NK-92 (cell line): ENCODE measurements around the gene MRI1.
"Not testable (repeated sequence)": the region's sequence is repeated elsewhere in the genome, so short reads cannot be mapped to it uniquely, and the experiment has no call there.

Source experiments
- DNase-seq: peaks from one replicate; lab custom pipeline; 2025; ENCODE audit not compliant: unreplicated experiment; lab: John Stamatoyannopoulos, UW

The MRI1 gene

DNA sequence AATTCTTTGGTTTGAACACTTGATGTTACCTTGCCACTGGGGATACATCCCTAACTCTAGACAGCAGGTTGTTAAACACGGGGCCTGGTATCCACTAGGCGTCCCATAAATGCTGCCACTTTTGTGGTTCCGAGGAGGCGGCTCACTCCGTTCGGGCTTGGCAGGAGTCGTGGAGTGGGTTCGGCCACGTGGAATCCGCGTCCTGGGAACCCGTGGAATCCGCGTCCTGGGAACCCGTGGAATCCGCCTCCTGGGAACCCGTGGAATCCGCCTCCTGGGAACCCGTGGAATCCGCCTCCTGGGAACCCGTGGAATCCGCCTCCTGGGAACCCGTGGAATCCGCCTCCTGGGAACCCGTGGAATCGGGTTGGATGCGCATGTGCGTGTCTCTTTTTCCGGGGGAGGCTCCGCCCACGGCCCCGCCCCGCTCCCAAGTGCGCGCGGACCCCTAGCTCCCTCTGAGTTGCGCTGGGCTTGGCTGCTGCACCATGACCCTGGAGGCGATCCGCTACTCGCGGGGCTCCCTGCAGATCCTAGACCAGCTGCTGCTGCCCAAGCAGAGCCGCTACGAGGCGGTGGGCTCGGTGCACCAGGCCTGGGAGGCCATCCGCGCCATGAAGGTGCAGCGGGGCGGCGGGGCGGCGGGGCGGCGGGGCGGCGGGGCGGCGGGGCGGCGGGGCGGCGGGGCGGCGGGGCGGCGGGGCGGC lies at the start of gene MRI1:
TSS of gene MRI1 (plus strand) at position 422 of the 707 bp plus-strand sequence. CDS start at position 489, 67 bp downstream.
- DNase-seq: no peak

GRCh38 chr19:13717194-13717643 lies 47.1 kb upstream of the MRI1 start:
- no peak for DNase-seq

- no peak for DNase-seq
Measured at GRCh38 chr19:13718733-13719132, 45.6 kb upstream of the MRI1 start.

DNA sequence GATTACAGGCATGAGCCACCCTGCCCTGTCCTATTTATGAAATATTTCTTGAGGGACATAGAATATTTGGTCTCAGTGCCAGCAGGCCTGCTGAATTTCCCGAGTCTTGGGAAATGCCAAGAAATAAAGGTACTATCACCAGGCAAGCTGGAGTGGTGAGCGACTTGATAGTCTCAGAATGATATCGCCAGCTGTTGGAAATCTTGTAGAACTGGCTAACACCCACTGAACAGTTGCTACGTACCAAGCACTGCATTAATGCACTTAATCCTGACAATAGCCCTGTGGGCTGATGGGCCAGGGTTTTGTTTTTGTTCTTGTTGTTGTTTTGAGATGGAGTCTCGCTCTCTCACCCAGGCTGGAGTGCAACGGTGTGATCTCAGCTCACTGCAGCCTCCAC lies 42.2 kb upstream of the MRI1 start:
- DNase-seq: no peak

- DNase-seq: no peak
Measured at GRCh38 chr19:13723206-13723605, 41.1 kb upstream of the MRI1 start.

DNA sequence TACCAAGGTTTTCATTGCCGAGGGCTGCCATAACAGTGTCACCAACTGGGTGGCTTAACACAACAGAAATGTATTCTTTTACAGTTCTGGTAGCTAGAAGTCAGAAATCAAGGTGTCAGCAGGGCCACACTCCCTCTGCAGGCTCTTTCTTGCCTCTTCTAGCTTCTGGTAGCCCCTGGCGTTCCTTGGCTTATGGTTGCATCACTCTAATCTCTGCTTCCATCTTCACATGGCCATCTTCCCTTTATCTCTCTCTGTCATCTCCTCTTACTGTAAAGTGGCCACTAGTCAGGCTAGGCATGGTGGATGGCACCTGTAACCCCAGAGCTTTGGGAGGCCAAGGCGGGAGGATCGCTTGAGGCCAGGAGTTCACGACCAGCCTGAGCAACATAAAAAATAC lies 38.0 kb upstream of the MRI1 start:
- DNase-seq: no peak

DNA sequence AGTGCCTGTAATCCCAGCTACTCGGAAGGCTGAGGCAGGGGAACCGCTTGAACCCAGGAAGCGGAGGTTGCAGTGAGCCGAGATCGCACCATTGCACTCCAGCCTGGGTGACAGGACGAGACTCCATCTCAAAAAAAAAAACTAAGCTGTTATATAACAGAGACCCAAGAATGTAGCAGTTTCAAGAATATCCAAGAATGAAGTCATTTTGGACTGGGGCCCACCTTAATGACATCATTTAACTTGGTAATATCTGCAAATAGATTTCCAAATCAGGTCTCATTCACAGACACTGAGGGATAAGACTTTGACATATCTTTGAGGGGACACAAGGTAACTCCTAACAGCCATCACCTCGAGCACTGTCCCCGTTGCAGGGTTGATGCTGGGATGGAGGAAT lies 36.5 kb upstream of the MRI1 start:
- no peak for DNase-seq

DNA sequence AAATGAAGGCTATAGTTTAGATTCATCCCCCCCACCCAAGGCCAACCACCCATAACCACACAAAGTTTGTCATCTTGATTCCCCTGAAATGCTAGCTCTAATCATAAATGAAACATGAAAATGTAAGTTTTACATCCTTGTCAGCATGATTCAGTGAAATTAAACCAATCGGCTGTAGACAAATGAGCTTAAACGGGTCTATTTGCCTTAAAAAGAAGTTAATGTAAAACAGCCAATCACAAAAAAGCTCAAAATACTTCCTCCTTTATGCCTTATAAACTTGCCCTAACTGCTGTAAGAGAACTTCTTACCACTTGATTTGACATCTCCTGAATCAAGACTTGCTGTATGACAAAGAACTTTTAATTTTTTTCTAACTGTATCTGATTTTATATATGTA lies 34.5 kb upstream of the MRI1 start:
- no peak for DNase-seq

DNA sequence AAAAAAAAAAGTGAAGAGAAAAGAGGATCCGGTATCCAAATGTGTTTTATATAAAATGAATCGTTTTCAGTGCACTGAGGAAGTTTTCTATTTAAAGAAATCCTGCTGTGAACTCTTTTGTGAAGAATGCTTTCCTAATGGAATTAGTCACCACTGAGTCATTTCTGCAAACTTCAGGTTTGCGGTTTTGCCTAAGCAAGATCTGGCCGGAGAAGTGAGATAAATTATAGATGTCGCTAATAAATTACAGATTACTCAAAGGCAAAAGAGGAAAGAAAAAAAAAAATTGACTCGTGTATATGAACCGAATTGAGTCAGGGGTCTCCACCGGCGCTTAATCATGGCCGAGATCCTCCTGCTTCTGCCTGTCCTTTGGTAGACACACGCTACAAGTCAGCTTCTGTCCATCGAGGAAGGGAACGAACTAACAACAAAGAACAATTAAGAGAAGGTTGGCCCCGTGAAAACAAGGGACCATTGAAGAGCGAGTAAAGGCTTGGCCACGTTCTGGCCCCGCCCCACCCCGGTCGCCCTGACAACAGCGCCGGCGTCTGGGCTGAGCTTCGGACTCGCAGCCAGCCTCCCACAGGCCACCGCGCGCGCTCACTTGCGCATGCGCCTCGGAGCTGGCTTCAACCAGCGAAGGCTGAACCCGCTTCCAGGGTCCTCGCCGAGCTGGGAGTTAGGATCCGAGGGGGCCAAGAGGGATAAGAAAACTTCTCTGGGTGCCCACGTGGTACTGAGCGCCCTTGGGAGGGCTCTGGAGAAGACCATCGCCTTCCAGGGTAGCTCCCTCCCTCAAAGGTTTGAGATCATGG lies 33.0 kb upstream of the MRI1 start:
- peak; percentile 62 for DNase-seq

- no peak for DNase-seq
Measured at GRCh38 chr19:13732337-13732736, 32.0 kb upstream of the MRI1 start.

DNA sequence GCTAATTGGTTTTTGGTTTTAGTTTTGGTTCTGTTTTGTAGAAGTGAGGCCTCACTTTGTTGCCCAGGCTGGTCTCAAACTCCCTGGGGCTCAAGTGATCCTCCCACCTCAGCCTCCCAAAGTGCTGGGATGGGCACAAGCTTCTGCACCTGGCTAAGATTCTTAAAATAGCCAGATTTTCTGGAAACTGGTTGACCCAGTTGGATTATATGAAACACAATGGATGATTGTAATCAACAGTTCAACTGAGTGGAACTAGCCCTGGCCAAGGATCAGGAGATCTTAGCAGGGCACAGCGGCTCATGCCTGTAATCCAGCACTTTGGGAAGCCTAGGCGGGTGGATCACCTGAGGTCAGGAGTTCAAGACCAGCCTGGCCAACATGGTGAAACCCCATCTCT lies 29.6 kb upstream of the MRI1 start:
- DNase-seq: no peak

DNA sequence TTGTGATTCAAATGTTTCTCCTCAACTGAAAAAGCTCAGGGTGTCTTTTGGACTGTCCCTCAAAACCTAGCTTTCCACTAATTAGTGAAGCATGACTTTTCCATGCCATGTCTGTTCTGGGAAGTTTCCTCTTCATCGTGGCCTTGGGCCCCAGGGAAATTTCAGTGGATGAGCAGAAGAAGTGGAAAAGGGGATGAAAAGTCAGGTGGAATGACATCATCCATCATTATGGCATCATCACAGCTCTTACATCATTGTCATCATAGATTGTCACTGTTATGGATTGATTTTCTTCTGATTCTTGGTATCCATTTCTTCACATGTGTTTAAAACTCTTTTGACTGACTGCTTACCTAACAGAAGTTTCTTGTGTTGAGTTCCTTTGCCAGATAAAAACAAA lies 26.2 kb upstream of the MRI1 start:
- DNase-seq: no peak

DNA sequence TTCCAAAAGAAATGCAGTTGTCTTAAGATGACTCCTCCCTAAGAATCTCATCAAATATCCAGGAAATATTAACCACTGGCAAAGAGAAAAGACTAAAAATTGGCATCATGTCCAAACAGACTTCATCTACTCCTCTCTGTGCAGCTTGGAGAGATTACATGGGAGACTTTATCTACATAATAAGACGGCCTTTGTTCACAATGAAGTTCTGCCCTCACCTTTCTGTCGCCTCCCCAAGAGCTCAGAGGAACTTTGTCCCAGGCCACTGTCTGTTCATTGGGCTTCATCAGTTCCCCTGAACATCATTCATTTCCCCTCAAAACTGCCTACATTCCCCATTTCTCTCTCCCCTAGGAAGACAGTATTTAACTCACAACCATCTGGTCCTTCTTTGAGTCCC lies 22.4 kb upstream of the MRI1 start:
- DNase-seq: no peak

DNA sequence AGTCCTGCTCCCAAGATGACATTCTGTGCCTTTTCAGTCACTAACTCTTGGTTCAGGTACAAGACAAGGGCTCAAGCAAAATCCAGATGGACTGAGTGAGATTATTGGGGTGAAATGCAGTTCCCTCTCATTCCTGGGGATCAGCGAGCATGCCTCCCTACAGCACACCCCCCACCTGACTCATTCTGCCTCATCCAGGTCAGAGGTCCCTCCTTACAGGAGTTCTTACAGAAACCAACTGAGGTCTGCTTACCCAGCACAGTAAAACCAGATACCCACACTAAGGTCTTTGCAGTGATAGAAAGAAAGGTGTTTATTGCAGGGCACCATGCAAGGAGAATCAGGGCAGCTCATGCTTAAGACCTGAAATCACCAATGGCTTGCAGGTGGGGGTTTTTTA lies 21.6 kb upstream of the MRI1 start:
- DNase-seq: no peak

DNA sequence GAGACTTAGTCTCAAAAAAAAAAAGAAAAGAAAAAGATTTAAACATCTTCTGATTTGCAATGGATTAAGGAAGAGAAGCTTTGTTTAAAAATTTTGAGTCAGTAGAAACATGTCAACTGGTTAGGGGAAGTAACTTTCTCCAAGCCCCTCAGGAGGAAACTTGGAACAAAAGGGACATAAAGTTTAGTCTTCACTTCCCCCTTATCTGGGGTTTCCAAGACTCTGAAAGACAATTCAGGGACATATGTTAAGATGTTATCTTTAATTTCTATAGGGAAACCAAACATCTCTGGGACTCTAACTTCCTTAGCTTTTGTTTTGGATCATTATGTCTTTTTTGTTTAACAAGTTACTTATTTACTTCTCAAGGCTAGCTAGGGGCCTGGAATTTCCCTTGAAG lies 20.1 kb upstream of the MRI1 start:
- DNase-seq: no peak

GRCh38 chr19:13747098-13747453 lies 17.2 kb upstream of the MRI1 start:
- DNase-seq: no peak

DNA sequence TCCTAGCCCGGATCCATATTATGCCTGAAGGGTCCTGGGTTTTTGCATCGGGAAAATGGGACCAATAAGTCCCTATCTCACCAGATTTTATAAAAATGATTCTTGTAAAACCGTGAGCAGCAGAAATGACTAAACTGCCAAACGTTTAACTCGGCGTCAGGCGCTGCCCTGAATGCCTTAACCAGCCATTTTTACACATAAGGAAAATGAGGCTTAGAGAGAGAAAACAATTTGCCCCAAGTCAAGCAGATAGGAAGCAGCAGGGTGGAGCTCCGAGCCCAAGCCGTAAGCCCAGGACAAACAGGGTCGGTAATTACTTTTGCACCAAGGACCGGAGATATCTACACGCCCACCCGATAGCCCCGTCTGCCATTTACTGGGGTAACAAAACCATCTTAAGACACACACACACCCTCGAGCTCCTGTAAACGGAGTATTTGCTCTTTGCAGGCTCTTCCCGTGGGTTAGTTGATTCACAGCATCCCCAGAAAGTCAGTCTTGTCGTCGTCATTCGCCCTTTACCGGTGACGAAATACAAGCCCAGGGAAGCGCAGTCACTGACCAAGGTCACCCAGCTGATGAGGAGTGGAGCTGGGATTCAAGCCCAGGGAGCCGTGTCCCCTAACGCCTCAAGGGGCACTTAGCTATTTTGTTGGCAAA lies 16.0 kb upstream of the MRI1 start:
- DNase-seq: no peak

DNA sequence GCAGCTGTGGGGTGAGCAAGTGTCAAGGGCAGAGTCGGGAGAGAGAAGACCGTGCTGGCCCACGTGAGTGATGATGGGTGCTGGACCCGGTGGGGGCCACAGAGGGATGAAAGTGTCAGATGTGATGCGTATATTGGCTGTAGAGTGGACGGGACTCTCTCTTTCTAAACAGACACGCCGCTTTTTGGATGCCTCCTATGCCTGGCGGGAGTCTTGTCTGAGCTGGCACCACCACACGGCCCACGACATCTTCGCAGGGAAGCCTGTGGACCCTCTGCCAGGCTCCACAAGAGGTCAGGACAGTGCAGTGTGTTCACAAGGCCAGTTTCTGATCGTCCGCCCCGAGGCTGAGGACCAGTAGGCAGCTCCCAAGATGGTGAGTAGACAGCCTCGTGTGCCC lies 12.9 kb upstream of the MRI1 start:
- no peak for DNase-seq

DNA sequence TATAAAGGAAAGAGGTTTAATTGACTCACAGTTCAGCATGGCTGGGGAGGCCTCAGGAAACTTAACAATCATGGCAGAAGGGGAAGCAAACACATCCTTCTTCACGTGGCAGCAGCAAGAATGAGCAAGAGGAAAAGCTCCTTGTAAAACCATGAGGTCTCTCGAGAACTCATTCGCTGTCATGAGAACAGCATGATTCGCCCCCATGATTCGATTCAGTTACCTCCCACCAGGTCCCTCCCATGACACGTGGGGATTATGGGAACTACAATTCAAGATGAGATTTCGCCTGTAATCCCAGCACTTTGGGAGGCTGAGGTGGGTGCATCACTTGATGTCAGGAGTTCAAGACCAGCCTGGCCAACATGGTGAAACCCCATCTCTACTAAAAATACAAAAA lies 10.7 kb upstream of the MRI1 start:
- DNase-seq: not testable (repeated sequence)

DNA sequence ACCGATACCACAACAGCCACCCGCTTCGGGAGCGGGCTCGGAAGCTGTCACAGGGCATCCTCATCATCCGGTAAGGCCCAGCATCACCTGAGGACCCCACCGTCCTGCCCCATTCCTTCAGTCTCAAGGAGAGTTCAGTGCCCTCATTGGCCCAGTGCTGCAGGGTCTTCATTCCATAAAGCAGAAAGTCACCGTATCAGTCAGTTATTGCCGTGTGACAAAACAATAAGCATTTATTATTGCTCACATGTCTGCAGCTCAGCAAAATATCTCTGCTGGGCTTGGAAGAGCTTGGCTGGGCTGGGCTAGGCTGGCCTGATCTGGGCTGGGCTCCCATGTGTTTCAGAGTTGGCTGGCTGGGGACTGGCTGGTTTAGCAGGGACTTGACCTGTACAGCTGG lies 8.1 kb upstream of the MRI1 start:
- no peak for DNase-seq

DNA sequence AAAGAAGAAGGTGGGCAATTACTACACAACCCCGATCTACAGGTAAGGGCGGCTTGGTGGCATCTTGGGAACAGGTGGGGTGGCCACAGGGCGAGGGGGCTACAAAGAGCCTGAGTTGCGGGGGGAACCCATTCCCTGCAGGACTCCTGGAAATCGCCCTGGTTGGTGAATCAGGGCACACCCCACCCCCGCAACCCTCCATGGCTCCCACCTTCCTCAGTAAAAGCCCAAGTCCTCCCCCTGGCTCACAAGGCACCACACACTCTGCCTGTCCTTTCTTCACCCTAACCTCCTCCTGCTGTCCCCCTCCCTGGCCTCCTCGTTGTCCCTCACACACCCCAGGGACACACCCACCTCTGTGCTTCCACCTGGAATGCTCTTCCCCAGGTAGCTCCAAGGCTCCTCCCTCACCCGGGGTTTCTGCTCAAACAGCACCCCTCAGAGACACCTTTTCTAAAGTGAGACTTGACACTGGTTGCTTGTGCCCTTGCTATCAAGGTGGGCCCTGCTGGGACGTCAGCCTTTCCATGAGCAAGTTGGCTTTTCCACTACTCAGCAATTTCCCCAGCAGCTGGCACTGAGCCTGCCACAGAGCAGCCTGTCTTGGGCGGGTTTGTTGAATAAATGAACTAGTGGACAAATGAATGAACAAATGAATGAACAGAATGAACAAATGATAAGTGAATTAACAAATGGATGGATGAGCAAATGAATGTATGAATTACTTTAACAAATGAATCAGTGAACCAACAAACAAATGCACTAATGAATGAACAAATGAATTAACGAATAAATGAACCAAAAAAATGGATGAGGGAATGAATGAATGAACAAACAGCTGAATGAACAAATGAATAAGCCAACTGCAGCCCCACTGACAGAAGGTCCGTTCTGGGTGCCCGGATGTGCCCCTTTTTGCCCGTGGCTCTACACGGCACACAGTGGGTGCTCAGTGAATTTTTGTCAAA lies 6.2 kb upstream of the MRI1 start:
- no peak for DNase-seq
